HCEC 1CT (cell line): ENCODE results near the gene NCOA4.
"Not testable (repeated sequence)": the region's sequence is repeated elsewhere in the genome, so short reads cannot be mapped to it uniquely, and the experiment has no call there.

Source experiments
- DNase-seq: peaks from one replicate; pipeline ENCODE4 v3.0.0-alpha.2; 2017

Gene NCOA4

GRCh38 chr10:45978554-45978953, 51.9 kb downstream of the NCOA4 start:
- not testable (repeated sequence) for DNase-seq

GRCh38 chr10:45974041-45974440, 56.4 kb downstream of the NCOA4 start:
- DNase-seq, result not testable (repeated sequence)

DNA sequence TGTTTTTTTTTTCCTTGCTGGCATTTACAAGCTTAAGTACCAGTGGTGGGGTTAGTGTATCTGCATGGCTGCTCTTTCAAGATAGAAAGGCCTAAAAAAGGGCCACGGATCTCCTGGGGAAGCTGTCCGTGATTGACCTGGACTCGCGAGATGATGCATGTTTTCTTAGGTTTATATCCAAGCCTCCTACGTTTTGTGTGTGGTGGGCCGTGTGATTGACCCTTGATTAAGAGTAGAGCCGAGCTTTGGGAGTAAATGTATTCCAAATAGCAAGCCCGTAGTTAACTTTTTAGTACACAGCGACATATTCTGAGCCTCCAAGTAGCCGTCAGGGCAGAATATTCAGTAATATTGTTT, 57.6 kb downstream of the NCOA4 start:
- not testable (repeated sequence) for DNase-seq

DNA sequence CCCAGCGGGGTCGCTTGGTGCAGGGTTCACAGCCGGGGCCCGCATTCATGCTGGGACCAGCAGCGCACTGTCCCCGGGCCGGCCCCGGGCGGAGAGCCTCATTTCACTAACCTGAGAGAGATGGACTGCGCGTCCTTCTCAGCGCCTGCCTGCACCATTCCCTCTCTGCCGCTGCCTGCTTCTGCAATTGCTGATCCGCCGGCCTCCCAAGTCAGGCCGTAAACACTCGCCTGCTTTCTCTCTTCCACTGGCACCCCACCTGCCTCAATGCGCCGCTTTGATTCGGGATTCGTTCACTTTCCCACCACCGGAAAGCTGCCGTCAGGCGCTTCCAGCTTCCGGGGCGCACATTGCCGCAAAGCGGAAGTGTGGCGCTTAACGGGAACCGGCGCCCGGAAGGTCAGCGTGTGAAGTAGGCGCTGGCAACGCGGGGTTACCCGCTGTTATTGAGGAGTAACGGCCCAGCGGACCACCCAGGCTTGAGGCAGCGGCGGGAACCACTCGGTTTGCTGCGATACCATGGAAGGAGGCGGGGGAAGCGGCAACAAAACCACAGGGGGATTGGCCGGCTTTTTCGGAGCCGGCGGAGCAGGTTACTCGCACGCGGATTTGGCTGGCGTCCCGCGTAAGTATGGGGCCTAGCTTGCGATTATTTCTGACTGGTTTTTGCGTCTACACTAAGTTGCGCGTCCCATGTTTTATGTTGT, 58.2 kb downstream of the NCOA4 start, which contains the start of gene TIMM23:
Gene TIMM23 (plus strand): TSS at position 384 of the 707 bp plus-strand sequence. CDS start 136 bp downstream, at position 520.
- DNase-seq, result peak; percentile 78

DNA sequence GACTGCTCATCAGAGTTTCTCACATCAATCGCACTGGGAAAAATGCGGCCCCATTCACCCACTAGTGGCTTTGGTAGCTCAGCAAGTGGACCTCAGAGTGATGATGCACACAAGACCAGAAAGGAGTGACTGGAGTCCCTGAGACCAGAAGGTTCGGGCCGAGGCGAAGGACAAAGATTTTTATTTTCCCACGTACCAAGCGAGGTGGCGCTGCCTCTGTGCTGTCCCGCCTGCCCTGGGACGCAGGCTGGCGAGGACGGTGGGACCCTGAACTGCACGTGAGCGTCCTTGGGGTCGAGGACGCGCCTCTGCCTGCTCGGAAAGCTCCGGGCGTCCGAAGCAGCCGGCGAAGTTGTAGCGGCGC, 58.7 kb downstream of the NCOA4 start:
- DNase-seq, result not testable (repeated sequence)

DNA sequence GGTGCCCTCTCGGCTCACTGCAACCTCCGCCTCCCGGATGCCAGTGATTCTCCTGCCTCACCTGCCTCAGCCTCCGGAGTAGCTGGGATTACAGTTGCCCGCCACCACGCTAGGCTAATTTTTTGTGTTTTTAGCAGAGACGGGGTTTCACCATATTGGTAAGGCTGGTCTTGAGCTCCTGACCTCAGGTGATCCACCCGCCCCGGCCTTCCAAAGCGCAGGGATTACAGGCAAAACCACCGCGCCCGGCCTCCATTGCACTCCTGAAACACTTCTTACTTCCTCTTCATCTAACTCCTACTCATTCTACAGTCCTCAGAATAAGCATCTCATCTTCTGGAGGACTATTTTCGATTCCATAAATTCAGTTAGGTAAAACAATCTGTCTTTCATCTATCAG, 59.4 kb downstream of the NCOA4 start:
- DNase-seq, result not testable (repeated sequence)

GRCh38 chr10:45962686-45963452, 67.6 kb downstream of the NCOA4 start:
- not testable (repeated sequence) for DNase-seq

DNA sequence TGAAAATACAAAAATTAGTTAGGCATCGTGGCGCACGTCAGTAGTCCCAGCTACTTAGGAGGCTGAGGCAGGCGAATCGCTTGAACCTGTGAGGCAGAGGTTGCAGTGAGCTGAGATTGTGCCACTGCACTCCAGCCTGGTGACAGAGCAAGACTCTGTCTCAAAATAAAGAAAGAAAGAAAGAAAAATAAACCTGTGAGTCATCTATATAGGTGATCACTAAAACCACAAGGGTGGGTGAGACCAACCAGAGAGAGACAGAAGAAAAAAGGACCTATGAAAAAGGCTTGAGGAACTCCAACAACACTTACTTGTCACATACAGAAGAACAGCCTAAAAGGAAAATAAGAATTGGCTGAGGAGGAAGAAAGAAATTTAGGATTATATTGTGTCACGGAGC, 72.5 kb downstream of the NCOA4 start:
- DNase-seq, result not testable (repeated sequence)

DNA sequence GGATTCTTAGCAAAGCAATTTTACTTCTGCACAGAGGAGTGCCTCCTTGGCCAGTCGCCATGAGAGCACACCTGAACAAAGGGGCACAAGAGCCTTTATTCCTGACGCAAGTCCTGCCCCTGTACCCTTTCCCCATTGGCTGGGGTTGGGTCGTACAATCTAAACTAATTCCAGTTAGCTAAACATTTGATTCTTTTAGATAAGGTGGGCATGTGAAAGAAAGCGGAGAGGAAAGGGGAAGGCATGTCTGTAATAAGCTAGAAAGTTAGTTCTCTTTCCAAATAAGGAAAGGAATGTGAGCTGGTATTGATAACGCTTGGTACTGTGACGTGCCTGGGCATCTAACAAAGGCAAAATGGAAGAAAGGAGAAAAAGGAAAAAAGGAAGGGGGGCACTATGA, 73.8 kb downstream of the NCOA4 start:
- DNase-seq, result not testable (repeated sequence)
